Hematopoietic multipotent progenitor cell treated with erythropoietin and hydrocortisone succinate and interleukin-3 and kit ligand, for 17 days (in vitro differentiated cells): ENCODE data around the gene CBFA2T2.
"Not testable (repeated sequence)": the region's sequence is repeated elsewhere in the genome, so short reads cannot be mapped to it uniquely, and the experiment has no call there.

Experiments used
- DNase-seq: peaks from one replicate; pipeline ENCODE4 v3.0.0-alpha.2; 2015; ENCODE audit warnings: low spot score

CBFA2T2 gene

GRCh38 chr20:33470866-33471265 is 19.0 kb upstream of the CBFA2T2 start:
- DNase-seq: no peak

- no peak for DNase-seq
Measured at GRCh38 chr20:33472868-33473435, 16.9 kb upstream of the CBFA2T2 start.

GRCh38 chr20:33474097-33474873 is 15.6 kb upstream of the CBFA2T2 start:
- no peak for DNase-seq

GRCh38 chr20:33474963-33475362 is 14.9 kb upstream of the CBFA2T2 start:
- no peak for DNase-seq

- DNase-seq: no peak
Measured at GRCh38 chr20:33475381-33476152, 14.3 kb upstream of the CBFA2T2 start.

GRCh38 chr20:33477386-33478234 is 12.3 kb upstream of the CBFA2T2 start:
- no peak for DNase-seq

- no peak for DNase-seq
Measured at GRCh38 chr20:33480048-33480447, 9.8 kb upstream of the CBFA2T2 start.

GRCh38 chr20:33481431-33481941 is 8.4 kb upstream of the CBFA2T2 start:
- DNase-seq: no peak

GRCh38 chr20:33482581-33482980 is 7.3 kb upstream of the CBFA2T2 start:
- DNase-seq: no peak

- DNase-seq: not testable (repeated sequence)
Measured at GRCh38 chr20:33483186-33483585, 6.7 kb upstream of the CBFA2T2 start.

GRCh38 chr20:33488201-33488600 is 1.7 kb upstream of the CBFA2T2 start:
- no peak for DNase-seq

- not testable (repeated sequence) for DNase-seq
Measured at GRCh38 chr20:33488661-33489494, 1.0 kb upstream of the CBFA2T2 start.

- peak; percentile 97 for DNase-seq
Measured at GRCh38 chr20:33489495-33490022, 337 bp upstream of the CBFA2T2 start.

- no peak for DNase-seq
Measured at GRCh38 chr20:33490934-33491656, 1.2 kb downstream of the CBFA2T2 start.

- DNase-seq: no peak
Measured at GRCh38 chr20:33493076-33493766, 3.3 kb downstream of the CBFA2T2 start.

- DNase-seq: not testable (repeated sequence)
Measured at GRCh38 chr20:33496776-33497175, 6.9 kb downstream of the CBFA2T2 start.

GRCh38 chr20:33499355-33499754 is 9.5 kb downstream of the CBFA2T2 start:
- no peak for DNase-seq

- no peak for DNase-seq
Measured at GRCh38 chr20:33501000-33501399, 11.1 kb downstream of the CBFA2T2 start.

GRCh38 chr20:33503564-33503963 is 13.7 kb downstream of the CBFA2T2 start:
- no peak for DNase-seq
